GM12801 (cell line): Measurements from ENCODE around the gene DACT1.

Source experiments
- TF ChIP-seq, protein P1 (sequence below): IDR thresholded peaks from one replicate; pipeline ENCODE4 v1.5.1; 2011; ENCODE audit warnings: control low read depth; ENCODE audit not compliant: insufficient read length; ENCODE audit errors: extremely low read depth

Gene DACT1

DNA sequence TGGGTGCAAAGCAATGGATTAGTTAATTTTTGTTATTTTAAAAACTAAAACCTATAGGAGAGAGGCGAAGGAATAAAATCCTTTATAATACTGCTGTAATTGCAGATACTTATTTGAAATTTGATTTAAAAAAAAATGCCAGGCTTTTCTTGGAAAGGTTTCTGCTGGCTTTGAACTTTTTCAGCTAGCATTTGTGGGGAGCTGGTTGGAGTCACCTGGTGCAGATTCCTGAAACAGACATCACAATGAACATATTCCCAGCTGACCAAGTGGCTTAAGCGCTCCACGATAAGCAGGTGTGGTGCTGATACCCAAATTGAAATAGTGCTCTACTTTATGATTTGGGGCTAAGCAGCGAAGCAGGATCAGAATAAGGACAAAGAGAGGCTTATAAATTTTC is 42.9 kb downstream of the DACT1 start:
- TF ChIP-seq, protein P1, sequence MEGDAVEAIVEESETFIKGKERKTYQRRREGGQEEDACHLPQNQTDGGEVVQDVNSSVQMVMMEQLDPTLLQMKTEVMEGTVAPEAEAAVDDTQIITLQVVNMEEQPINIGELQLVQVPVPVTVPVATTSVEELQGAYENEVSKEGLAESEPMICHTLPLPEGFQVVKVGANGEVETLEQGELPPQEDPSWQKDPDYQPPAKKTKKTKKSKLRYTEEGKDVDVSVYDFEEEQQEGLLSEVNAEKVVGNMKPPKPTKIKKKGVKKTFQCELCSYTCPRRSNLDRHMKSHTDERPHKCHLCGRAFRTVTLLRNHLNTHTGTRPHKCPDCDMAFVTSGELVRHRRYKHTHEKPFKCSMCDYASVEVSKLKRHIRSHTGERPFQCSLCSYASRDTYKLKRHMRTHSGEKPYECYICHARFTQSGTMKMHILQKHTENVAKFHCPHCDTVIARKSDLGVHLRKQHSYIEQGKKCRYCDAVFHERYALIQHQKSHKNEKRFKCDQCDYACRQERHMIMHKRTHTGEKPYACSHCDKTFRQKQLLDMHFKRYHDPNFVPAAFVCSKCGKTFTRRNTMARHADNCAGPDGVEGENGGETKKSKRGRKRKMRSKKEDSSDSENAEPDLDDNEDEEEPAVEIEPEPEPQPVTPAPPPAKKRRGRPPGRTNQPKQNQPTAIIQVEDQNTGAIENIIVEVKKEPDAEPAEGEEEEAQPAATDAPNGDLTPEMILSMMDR = no peak

DNA sequence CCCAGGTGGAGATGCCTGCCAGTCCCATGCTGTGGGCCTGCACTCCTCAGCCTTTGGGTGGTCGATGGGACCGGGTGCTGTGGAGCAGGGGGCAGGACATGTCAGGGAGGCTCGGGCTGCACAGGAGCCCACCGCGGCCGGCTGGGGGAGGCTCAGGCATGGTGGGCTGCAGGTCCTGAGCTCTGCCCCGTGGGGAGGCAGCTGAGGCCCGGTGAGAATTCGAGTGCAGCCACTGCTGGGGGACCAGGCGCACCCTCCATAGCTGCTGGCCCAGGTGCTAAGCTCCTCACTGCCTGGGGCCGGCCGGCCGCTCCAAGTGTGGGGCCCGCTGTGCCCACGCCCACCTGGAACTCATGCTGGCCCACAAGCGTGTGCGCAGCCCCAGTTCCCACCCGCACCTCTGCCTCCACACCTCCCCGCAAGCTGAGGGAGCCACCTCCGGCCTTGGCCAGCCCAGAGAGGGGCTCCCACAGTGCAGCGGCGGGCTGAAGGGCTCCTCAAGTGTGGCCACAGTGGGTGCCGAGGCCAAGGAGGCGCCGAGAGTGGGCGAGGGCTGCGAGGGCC is 49.6 kb downstream of the DACT1 start:
- TF ChIP-seq, protein P1 = no peak

DNA sequence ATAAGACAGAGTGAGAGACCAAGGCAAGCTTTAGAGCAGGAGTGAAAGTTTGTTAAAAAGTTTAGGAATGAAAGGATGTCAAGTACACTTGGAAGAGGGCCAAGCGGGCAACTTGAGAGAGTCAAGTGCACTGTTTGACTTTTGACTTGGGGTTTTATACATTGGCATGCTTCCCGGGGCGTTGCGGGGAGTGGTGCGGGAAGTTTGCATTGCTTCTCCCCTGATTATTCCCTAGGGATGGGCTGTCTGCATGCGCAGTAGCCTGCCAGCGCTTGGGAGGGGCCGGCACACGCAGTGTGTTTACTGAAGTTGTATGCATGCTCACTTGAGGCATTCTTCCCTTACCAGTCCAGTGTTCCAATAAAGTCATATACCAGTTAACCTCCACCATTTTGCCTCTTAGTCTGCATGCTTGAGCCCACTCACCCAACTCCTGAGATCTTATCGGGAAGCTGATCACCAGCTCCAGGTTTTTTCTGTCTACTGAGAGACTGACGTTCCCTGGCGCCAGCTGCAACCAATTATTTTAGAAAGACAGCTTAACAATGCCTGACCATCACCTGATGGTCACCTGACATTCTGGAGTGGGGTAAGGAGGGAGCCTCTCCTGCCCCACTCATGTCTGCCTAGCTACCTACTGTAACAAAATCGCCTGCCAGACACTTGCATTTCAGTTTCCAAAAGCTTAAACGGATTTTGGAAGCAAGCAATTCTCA is 53.2 kb downstream of the DACT1 start:
- TF ChIP-seq, protein P1 = no peak

DNA sequence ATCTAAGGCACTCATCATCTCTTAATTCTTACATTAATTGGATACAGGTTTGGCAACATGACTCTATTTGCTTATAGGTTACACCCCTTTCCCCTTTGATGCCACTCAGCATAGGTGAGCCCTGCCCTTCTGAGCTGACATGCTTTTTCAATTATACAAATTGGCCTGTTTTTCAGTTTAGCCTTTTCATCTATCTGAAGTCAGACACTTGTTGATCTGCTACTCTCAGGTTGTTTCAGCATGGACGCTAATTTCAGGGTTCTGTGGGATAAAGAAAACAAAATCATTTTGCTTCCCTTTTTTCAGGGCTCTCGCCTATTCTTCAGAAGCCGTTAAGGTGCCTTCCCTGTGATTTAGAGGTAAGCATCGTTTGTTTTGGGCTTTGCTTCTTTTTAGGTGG is 55.3 kb downstream of the DACT1 start:
- TF ChIP-seq, protein P1 = no peak

DNA sequence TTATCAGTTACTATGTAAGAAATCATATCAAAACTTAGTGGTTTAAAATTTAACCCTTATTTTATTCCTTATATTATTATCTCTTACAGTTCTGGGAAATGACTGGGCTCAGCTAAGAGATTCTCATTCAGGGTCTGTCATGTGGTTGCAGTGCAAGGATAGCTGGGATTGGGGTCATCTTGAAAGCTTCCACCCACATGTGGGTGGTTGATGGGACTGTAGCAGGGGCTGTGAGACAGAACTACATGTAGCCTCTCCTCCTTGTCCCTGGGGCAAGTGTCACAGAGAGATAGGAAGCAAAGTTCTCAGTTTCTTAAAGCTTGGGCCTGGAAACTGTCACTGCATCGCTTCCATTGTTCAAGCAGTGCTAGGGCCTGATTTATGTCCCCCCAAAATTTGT is 57.8 kb downstream of the DACT1 start:
- TF ChIP-seq, protein P1 = no peak

DNA sequence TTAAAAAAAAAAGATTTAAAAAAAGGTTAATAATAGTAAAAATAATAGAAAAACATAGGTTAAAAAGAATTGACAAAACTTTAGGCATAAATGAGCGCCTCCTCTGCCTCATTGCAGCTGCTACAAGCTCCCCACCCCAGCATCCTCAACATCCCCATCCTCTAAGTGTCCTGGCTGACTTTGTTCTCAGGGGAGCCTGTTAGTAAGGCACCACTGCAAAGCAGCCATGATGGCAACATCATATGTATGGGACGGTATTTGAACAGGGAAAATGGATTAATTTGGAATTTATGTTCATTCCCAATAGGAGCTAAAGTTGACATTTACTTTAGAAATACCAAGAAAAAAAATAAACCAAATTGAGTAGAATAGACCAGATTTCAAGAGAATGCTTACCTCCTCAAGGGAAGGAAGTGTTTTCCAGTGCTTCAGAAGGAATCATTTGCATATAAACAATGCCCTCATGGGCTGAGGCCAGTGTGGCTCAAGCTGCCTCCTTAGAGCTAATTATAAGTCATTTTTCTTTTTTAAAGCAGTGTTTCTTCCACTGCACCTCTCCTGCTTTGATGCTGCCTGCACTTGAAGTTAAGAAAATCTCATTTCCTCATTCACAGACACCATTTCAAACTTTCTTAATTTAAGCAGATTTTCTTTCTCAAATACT is 59.6 kb downstream of the DACT1 start:
- TF ChIP-seq, protein P1 = no peak
